GM12801 (cell line): ENCODE measurements around the gene NFKBIZ.

ENCODE experiments used
- TF ChIP-seq, protein P1 (sequence below): IDR thresholded peaks from one replicate; pipeline ENCODE4 v1.5.1; 2011; ENCODE audit warnings: control low read depth; ENCODE audit not compliant: insufficient read length; ENCODE audit errors: extremely low read depth

NFKBIZ gene

DNA sequence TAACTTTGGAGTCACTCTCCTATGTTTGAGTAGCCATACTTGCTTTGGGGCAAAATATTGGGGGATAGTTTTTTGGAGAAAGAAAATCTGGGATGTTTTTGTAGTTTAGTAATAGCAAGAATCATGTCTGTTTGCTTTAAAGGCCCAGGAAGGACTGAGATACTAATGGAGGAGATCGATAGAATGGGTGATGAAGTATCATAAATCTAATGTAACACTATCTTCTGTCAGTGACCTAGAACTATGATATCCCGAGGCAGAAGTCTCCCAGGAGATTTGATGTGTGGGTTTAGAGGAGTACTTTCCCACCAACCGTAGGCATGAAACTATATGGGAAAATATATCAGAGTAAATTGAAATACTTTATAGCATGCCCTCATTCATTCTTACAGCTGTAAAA is 21.0 kb upstream of the NFKBIZ start:
- TF ChIP-seq, protein P1, sequence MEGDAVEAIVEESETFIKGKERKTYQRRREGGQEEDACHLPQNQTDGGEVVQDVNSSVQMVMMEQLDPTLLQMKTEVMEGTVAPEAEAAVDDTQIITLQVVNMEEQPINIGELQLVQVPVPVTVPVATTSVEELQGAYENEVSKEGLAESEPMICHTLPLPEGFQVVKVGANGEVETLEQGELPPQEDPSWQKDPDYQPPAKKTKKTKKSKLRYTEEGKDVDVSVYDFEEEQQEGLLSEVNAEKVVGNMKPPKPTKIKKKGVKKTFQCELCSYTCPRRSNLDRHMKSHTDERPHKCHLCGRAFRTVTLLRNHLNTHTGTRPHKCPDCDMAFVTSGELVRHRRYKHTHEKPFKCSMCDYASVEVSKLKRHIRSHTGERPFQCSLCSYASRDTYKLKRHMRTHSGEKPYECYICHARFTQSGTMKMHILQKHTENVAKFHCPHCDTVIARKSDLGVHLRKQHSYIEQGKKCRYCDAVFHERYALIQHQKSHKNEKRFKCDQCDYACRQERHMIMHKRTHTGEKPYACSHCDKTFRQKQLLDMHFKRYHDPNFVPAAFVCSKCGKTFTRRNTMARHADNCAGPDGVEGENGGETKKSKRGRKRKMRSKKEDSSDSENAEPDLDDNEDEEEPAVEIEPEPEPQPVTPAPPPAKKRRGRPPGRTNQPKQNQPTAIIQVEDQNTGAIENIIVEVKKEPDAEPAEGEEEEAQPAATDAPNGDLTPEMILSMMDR: no peak

DNA sequence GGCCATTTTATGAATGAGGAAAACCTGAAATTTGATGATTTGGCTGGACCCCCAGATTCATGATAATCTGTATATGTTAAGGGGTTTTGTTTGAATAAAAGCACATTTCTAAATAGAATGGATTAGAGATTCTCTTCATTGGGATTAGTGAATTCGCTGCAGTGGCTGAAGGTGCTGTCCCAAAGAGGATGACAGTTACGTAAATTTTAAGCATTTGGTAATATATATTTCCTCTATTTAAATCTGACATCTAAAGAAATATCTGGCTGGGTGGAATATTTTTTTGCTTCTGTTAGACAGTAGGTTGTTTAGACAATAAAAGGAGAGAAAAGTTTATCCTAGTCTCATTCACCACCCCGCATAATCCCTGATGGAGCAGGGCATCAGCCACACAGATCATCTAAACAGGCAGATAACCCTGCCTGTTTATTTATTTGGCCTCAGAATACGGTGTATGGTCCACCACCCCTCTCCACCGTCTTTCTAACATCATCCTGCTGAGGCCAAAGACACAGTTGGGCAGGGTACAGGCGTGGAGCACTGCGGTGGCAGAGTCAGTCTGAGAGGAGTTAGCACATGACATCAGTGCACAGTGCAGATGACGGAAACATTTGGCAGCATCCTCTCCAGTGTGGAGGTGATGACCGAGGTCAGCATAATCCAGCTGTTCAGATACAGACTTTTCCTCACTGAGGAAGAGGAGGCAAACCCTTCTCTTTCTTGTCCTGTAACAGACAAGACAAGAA is 20.4 kb upstream of the NFKBIZ start:
- TF ChIP-seq, protein P1: no peak

DNA sequence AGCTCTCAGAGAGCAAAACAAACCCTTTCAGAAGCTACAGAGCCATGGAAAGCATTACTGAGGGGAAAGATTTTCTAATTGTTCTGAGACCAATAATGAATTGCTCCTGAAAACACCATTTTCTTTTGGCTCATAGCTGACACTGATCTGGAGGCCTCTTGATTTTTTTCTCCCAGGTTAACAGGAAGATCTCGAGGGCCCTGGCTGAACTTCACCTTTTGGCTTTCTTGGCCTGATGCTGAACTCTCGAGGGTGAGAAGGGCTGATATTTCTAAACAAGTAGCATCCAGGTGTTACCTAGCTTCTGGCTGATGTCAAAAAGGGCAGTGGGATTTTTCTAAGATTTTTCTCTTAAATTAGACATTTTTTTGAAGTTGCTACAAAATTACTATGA is 19.9 kb upstream of the NFKBIZ start:
- TF ChIP-seq, protein P1: no peak

DNA sequence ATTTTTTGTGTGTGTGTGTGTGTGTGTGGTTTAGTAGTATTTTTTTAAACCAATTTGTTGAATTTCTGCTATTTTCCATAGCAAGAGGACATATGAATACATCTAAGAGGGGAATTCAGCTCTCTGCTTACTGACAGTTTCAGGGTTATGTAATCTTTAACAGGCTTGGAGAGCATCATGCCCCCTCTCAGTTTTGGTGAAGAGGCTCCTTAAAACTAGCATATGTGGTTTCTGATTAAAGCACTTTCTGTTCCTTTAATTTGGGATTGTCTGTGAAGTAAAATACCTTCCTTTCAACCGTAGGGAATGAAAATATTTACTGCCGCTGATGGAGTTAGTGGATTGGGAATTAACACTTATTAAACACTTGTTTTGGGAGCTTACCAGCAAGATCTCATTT is 19.4 kb upstream of the NFKBIZ start:
- TF ChIP-seq, protein P1: no peak

DNA sequence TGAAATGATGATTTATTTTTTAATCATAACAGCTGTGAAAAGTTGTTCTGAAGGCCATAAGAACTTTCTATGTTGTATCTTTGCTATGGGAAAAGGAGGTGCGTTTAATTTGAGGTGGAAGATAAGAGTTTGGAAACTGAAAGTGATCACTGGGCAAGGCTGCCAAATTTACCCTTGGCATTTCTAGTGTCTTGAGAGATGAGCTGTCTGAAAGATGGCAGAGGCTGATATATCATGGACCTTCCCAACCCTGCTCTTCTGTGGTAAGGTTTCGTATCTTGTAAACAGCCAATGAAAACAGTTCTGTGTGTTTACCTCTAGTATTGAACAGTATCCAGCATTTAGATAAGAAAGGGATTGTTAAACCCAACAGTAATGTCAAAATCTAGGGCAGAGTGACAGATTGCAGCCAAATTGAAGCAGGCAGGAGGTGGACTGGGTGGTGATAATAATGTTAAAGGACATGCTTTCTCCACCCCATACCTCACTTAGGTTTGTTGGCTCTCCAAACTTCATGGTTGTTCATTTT is 15.8 kb upstream of the NFKBIZ start:
- TF ChIP-seq, protein P1: no peak

DNA sequence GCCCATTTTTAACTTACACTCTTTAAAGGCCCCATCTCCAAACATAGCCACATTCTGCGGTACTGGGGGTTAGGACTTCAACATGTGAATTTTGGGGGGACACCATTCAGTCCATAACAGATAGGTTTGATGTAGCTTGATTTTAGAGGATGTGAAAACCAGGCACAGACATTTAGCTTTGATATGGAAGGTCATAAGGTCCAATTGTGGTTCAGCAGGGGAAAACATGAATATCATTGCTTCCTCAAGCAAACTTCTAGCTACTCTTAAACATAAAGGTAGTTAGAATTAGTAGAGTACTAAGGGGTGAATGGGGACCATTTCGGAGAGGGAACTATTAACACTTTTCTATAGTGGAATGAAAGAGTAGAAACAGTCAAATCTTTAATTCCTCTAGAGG is 13.6 kb upstream of the NFKBIZ start:
- TF ChIP-seq, protein P1: no peak

DNA sequence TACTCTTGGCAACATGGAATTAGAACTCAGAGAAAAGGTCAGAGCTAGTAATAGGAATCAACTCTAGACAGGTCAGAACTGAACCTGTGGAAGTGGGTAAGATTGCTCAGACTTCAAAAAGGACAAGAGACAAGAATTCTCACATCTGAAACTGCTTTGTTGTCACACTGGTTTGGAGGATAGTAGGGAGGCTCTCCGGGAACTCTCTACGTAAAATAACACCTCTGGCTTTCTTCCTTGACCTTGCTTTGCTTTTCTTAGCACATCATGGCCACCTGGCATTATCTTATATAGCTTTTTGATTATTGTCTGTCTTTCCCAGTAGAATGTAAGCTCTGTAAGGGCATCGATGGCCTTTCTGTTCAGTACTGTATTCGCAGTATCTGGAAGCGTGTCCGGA is 13.2 kb upstream of the NFKBIZ start:
- TF ChIP-seq, protein P1: no peak
